Right cardiac atrium (tissue), 5 donors: ENCODE measurements around the gene MLLT10. TPM values are rescaled to one million over a fixed set of nuclear protein-coding genes. Genes with fewer than 3 reads are reported as not detected.
"Not testable (repeated sequence)": the region's sequence is repeated elsewhere in the genome, so short reads cannot be mapped to it uniquely, and the experiment has no call there.

Experiments
- ATAC-seq, 2 donors: fragments of 200-7000 bp; cut with Tn5 transposase; one replicate each; pipeline versions ENCODE4 v1.8.0 to v1.9.1; 2020; ENCODE audit warnings: moderate library complexity in 2 of 2, mild to moderate bottlenecking in 1 of 2
- DNase-seq, 3 donors: peaks; one replicate each; pipeline ENCODE4 v3.0.0-alpha.2; 2020
- H3K27ac ChIP-seq: one replicate; pipeline ENCODE4 v1.5.1; 2013; ENCODE audit warnings: mild to moderate bottlenecking, low read length, control low read depth, moderate library complexity
- H3K27me3 ChIP-seq: one replicate; pipeline ENCODE4 v1.6.1; 2013; ENCODE audit not compliant: control insufficient read depth, insufficient read depth
- H3K4me1 ChIP-seq: one replicate; pipeline ENCODE4 v1.6.1; 2013; ENCODE audit warnings: low read length; ENCODE audit not compliant: control insufficient read depth, insufficient read depth
- H3K4me3 ChIP-seq: one replicate; pipeline ENCODE4 v1.5.1; 2013; ENCODE audit warnings: low read length, control low read depth
- H3K9me3 ChIP-seq: one replicate; pipeline ENCODE4 v1.6.1; 2013; ENCODE audit warnings: low read length; ENCODE audit not compliant: control insufficient read depth
- WGBS: extraction: QIAGEN DNeasy Blood & Tissue Kit; methylation state at CpG from one replicate; pipeline ENCODE4 v1.1.7; 2013; 5-methylcytosine and 5-hydroxymethylcytosine counted together
- intact Hi-C, 4 donors: fragments of 100-400 bp; cut with DNase I; formaldehyde crosslinking; loops; one replicate each; pipeline versions ENCODE4 v1.11.0 to v1.14.0; 2022 to 2023
- polyA plus RNA-seq: library from polyadenylated mRNA; stranded (reverse); fragments of 200-250 nt; gene quantifications from one replicate; pipeline ENCODE4 v1.2.3, GENCODE V29; 2013
- total RNA-seq, 4 donors: library from RNA; stranded (reverse); fragmentation: NEBNext Ultra II Directional; extraction: Animal tissue kit (Norgen Biotek cat#: 25700); gene quantifications; one replicate each; pipeline ENCODE4 v1.2.1, GENCODE V29; 2021
- donor health status: healthy with polysubstance abuse.
- donor health status: DM: no; HTN: yes; CAD: no.
- donor health status: DM: no; HTN: no; CAD: no.
- donor health status: DM: no; HTN: yes; CAD: no; lungs with severe emphysema.
- donor health status: DM: yes; HTN: yes; CAD: no.

Gene MLLT10
- total and polyA plus RNA-seq, 5 donors = 14.1 to 36.1 (median 28.5) TPM

- DNase-seq (no peak), ATAC-seq (no peak)
- H3K27ac ChIP-seq = peak overlapping the region; percentile 99
- H3K4me1 ChIP-seq = no peaks in the 10 kb centered on the region
- intact Hi-C loops = loop anchor here in 2 of 4 donors (5.0 kb wide), 1 partner anchor 36 kb away; no protein-coding TSS in a partner anchor
- peak overlapping the region; percentile 95 for H3K4me3 ChIP-seq
- H3K9me3 ChIP-seq = no peaks in the 10 kb centered on the region
- 21% methylated on average over 10 of the region's 10 CpGs for WGBS
- no peaks in the 10 kb centered on the region for H3K27me3 ChIP-seq
Observed at GRCh38 chr10:21532694-21533466, 1.2 kb upstream of the MLLT10 start.

GRCh38 chr10:21534280-21534586, 201 bp downstream of the MLLT10 start:
- Histone ChIP-seq H3K4me1 (no peaks in the 10 kb centered on the region), H3K9me3 (no peaks in the 10 kb centered on the region), H3K27me3 (no peaks in the 10 kb centered on the region), H3K4me3 (peak overlapping the region; percentile 95), H3K27ac (peak overlapping the region; percentile 99)
- DNase-seq (no peak), ATAC-seq (no peak)
- WGBS = 3% methylated on average over 21 of the region's 26 CpGs
- intact Hi-C loops = loop anchor here in 2 of 4 donors (5.0 kb wide), 1 partner anchor 37 kb away; no protein-coding TSS in a partner anchor

GRCh38 chr10:21534604-21535493, 817 bp downstream of the MLLT10 start:
- ATAC-seq = peak; percentile 25 to 41
- WGBS = 2% methylated on average over 96 of the region's 96 CpGs
- Histone ChIP-seq H3K9me3 (no peaks in the 10 kb centered on the region), H3K4me3 (peak overlapping the region; percentile 95), H3K4me1 (no peaks in the 10 kb centered on the region), H3K27me3 (no peaks in the 10 kb centered on the region), H3K27ac (peak overlapping the region; percentile 96)
- peak; percentile 62 to 86 (median 84) for DNase-seq
- intact Hi-C loops = loop anchor here in 3 of 4 donors (5.0 kb wide), 2 partner anchors 38 to 137 kb away; no protein-coding TSS in a partner anchor

- no peaks in the 10 kb centered on the region for H3K4me1 ChIP-seq
- H3K9me3 ChIP-seq = no peaks in the 10 kb centered on the region
- no peak for ATAC-seq
- H3K27ac ChIP-seq = peak overlapping the region; percentile 13
- DNase-seq = no peak
- peak overlapping the region; percentile 95 for H3K4me3 ChIP-seq
- no peaks in the 10 kb centered on the region for H3K27me3 ChIP-seq
- intact Hi-C loops = loop anchor here in 1 of 4 donors (5.0 kb wide), 1 partner anchor 137 kb away; no protein-coding TSS in a partner anchor
- 22% methylated on average over 9 of the region's 9 CpGs for whole genome bisulfite sequencing
Observed at GRCh38 chr10:21535494-21535965, 1.5 kb downstream of the MLLT10 start.

GRCh38 chr10:21535976-21536375, 1.9 kb downstream of the MLLT10 start:
- intact Hi-C loops = loop anchor here in 1 of 4 donors (5.0 kb wide), 1 partner anchor 136 kb away; no protein-coding TSS in a partner anchor
- ATAC-seq, H3K27ac ChIP-seq, H3K27me3 ChIP-seq, H3K4me1 ChIP-seq, H3K9me3 ChIP-seq, DNase-seq, H3K4me3 ChIP-seq: not testable (repeated sequence)
- WGBS = 67% methylated on average over 9 of the region's 9 CpGs

- H3K4me3 ChIP-seq = no peak overlapping the region
- WGBS = 92% methylated on average over 3 of the region's 3 CpGs
- no peak overlapping the region for H3K27ac ChIP-seq
- intact Hi-C loops = loop anchor here in 1 of 4 donors (5.0 kb wide), 1 partner anchor 135 kb away; no protein-coding TSS in a partner anchor
- no peaks in the 10 kb centered on the region for H3K9me3 ChIP-seq
- H3K27me3 ChIP-seq = no peaks in the 10 kb centered on the region
- ATAC-seq (no peak), DNase-seq (no peak)
- no peaks in the 10 kb centered on the region for H3K4me1 ChIP-seq
Observed at GRCh38 chr10:21536874-21537273, 2.8 kb downstream of the MLLT10 start.

GRCh38 chr10:21540701-21541100, 6.7 kb downstream of the MLLT10 start:
- H3K4me1 ChIP-seq, H3K27me3 ChIP-seq, H3K27ac ChIP-seq, H3K4me3 ChIP-seq, H3K9me3 ChIP-seq, DNase-seq, ATAC-seq: not testable (repeated sequence)
- intact Hi-C loops = loop anchor here in 1 of 4 donors (10.0 kb wide), 1 partner anchor 194 kb away; no protein-coding TSS in a partner anchor
- WGBS = 94% methylated on average over 4 of the region's 4 CpGs

GRCh38 chr10:21547246-21547645, 13.2 kb downstream of the MLLT10 start:
- ATAC-seq (no peak), DNase-seq (no peak)
- Histone ChIP-seq H3K4me1 (peaks cover 3% of the 10 kb centered on the region), H3K27me3 (no peaks in the 10 kb centered on the region), H3K27ac (no peak overlapping the region), H3K4me3 (no peak overlapping the region), H3K9me3 (no peaks in the 10 kb centered on the region)
- intact Hi-C loops = loop anchor here in 1 of 4 donors (10.0 kb wide), 1 partner anchor 188 kb away; no protein-coding TSS in a partner anchor
- 88% methylated on average over 6 of the region's 6 CpGs for WGBS

GRCh38 chr10:21552638-21553037, 18.6 kb downstream of the MLLT10 start:
- Histone ChIP-seq H3K27me3 (no peaks in the 10 kb centered on the region), H3K4me1 (peaks cover 3% of the 10 kb centered on the region), H3K9me3 (no peaks in the 10 kb centered on the region), H3K4me3 (no peak overlapping the region), H3K27ac (no peak overlapping the region)
- no peak for ATAC-seq
- intact Hi-C loops = no loop called here
- no peak for DNase-seq
- 90% methylated on average over 8 of the region's 8 CpGs for WGBS

GRCh38 chr10:21556527-21556926, 22.5 kb downstream of the MLLT10 start:
- no peak for DNase-seq
- 73% methylated on average over 8 of the region's 8 CpGs for WGBS
- ATAC-seq = no peak
- Histone ChIP-seq H3K9me3 (no peaks in the 10 kb centered on the region), H3K4me1 (no peaks in the 10 kb centered on the region), H3K27ac (no peak overlapping the region), H3K27me3 (no peaks in the 10 kb centered on the region), H3K4me3 (no peak overlapping the region)
- intact Hi-C loops = no loop called here
